GM13977 (cell line): ENCODE measurements around the gene PSMD12.

Experiments used
- DNase-seq: peaks from one replicate; pipeline ENCODE4 v3.0.0; 2012; ENCODE audit warnings: low spot score
- in situ Hi-C: fragments of 300-500 bp; cut with MboI; formaldehyde crosslinking; loops from one replicate; pipeline ENCODE4 v1.12.0; 2022; ENCODE audit warnings: low sequenced_read_pairs, low pct_unique_long_range_greater_than_20kb, mixed read lengths, inconsistent platforms; ENCODE audit not compliant: unreplicated experiment
- TF ChIP-seq, protein P1 (sequence below): IDR thresholded peaks from 2 replicates; pipeline ENCODE4 v1.5.1; 2012; ENCODE audit warnings: mild to moderate bottlenecking, control low read depth; ENCODE audit not compliant: insufficient read depth; ENCODE audit errors: extremely low read depth, missing control alignments

Gene PSMD12

DNA sequence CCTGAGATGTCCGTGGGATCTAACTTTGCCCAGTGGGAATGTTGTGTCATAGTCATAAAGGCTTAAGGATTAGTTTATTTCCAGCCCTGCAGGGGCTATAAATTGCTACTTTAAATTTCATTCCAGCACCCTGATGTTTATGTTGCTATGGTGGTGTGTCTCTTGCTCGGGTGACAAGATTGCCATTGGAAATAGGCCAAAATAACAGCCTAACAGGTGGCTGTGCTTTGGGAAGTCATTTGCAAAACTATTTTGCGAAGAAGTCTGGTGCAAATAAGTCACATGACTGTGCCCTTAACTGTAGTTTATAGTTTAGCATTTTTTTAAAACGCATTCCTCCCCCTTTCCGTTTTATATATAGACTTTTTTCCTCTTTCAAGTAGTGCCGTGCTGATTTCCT is 33.8 kb upstream of the PSMD12 start:
- DNase-seq = no peak
- in situ Hi-C loops = no loop called here
- TF ChIP-seq, protein P1, sequence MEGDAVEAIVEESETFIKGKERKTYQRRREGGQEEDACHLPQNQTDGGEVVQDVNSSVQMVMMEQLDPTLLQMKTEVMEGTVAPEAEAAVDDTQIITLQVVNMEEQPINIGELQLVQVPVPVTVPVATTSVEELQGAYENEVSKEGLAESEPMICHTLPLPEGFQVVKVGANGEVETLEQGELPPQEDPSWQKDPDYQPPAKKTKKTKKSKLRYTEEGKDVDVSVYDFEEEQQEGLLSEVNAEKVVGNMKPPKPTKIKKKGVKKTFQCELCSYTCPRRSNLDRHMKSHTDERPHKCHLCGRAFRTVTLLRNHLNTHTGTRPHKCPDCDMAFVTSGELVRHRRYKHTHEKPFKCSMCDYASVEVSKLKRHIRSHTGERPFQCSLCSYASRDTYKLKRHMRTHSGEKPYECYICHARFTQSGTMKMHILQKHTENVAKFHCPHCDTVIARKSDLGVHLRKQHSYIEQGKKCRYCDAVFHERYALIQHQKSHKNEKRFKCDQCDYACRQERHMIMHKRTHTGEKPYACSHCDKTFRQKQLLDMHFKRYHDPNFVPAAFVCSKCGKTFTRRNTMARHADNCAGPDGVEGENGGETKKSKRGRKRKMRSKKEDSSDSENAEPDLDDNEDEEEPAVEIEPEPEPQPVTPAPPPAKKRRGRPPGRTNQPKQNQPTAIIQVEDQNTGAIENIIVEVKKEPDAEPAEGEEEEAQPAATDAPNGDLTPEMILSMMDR = no peak

DNA sequence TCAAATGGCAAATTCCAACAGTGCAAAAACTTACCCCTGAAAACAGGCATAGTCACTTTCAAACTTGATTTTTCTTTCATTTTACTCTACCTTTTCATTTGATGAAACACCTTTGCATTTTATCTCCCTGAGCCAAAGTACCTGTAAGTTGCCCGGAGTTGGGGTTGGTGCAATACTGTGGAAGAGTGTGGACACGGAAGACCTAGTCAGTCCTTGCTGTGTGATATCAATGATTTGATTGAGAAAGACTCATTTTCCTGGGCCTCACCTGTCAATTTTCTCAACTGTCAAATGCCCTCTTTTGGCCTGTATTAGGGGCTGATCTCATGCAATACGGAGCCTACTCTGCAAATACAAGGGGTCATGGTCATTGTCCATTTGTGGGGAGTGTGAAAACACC is 33.3 kb upstream of the PSMD12 start:
- in situ Hi-C loops = no loop called here
- TF ChIP-seq, protein P1 = no peak
- no peak for DNase-seq

DNA sequence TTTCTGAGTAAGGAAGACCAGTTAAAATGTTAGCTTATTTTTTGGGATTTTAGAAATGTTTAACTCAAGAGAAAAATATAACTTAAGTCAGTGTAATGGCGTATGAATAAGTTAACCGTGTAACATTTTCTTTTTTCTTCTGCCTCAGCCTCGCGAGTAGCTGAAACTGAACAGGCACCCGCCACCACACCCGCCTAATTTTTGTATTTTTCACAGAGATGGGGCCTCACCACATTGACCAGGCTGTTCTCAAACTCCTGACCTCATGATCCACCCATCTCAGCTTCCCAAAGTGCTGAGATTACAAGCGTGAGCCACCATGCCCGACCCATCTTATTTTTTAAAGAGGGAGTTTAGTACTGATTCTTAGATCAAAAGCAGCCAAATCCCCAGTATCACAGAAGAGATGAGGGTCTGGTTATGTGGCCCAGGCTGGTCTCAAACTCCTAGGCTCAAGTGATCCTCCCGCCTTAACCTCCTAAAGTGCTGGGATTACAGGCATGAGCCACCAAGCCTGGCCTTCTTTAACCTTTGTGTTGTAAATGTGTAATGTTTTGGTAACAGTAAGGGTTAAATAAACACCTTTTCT is 27.5 kb upstream of the PSMD12 start:
- TF ChIP-seq, protein P1 = no peak
- DNase-seq = no peak
- in situ Hi-C loops = no loop called here

DNA sequence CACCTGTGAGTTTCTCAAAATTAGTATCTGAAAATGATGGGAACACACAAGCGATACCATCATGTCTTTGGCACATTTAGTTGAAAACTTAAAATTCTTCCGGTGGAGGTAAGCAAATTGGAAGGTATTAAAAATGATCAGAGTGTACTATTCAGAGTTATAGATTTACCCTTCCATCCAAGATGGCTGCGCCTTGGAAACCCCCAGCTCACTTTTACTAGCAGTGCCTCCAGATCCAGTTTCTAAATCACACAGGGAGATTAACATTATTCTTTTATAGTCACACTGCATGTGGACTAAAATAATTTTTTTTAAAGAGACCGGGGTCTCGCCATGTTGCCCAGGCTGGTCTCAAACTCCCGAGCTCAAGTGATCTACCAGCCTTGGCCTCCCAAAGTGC is 25.7 kb upstream of the PSMD12 start:
- TF ChIP-seq, protein P1 = no peak
- DNase-seq = no peak
- in situ Hi-C loops = no loop called here

DNA sequence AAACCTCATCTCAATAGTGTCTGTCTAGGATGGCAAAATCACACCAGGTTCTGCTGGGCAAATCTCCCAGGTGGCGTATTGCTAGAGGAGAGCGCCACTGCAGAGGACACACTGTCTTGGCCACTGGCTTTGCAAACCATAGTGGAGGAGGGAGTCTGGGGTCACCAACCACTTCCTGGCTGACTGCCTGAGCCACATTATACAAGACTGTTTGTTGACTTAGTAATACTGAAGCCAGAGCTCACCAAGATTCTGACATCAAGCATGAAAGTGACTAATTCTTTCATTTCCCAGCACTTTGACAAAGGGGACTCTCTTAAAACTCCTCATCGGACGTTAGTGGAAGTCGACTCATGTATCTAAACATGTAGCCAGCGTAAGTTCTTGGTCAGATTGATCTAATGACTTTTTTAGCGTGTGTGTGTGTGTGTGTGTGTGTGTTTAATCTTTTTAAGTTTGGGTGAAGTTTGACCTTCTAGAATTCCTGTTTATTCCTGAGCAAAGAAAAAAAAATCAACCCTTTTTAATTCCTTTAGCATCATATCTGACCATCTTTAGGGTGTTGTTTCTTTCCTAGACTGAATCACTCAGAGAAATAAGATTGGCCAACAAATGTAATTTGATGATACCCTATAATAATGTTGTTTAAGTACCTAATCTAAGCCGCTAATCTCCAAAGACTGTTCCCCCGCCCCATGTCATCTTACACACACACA is 24.4 kb upstream of the PSMD12 start:
- TF ChIP-seq, protein P1 = peak; percentile 9
- in situ Hi-C loops = no loop called here
- DNase-seq = peak; percentile 81

DNA sequence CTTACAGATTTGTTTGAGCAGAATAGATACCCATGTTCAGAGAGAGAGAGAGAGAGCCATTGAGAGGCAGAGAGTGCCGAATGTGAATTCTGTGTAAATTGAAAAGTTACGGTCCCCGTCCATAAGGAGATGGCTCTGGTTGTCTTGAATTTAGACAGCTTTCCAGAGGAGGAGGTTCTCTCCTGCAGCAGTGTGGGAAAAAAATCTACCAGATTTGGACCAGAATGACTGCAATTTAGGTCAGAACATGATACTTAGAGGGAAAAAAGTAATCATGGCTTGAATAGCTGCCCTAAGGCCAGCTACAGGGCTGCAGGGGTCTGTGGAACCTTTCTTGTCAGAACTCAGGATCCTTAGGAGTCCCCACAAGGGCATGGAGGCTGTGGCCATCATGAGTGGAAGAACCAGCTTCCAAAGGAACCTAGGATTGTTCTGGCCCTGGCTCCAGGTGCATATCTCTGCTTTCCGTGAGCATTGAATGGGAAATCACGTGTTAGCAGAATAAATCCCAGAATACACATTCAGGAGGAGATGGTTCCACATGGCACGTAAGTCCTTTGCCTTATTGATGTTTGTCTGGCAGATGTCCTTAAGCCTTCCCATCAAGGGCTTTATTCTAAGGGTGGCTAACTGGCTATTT is 23.7 kb upstream of the PSMD12 start:
- TF ChIP-seq, protein P1 = no peak
- no peak for DNase-seq
- in situ Hi-C loops = no loop called here
